Mesendoderm (in vitro differentiated cells): ENCODE results near the gene PTPN9.

Source experiments
- DNase-seq: peaks from one replicate; pipeline ENCODE4 v3.0.0; 2013
- H2AK5ac ChIP-seq: 2 replicates; pipeline ENCODE4 v1.6.1; 2013; ENCODE audit warnings: low read length, inconsistent platforms
- H2BK120ac ChIP-seq: 2 replicates; pipeline ENCODE4 v1.6.1; 2013; ENCODE audit warnings: low read depth, mild to moderate bottlenecking, low read length, moderate library complexity, mixed read lengths
- H2BK15ac ChIP-seq: replicated peaks from 2 replicates; pipeline ENCODE4 v1.6.1; 2013; ENCODE audit warnings: low read depth, mild to moderate bottlenecking, moderate library complexity
- H2BK5ac ChIP-seq: 2 replicates; pipeline ENCODE4 v1.6.1; 2013; ENCODE audit warnings: low read length, inconsistent platforms
- H3K18ac ChIP-seq: 2 replicates; pipeline ENCODE4 v1.6.1; 2013; ENCODE audit warnings: mild to moderate bottlenecking, low read length, mixed read lengths
- H3K23ac ChIP-seq: one replicate; pipeline ENCODE4 v1.6.1; 2013; ENCODE audit warnings: low read length
- H3K27ac ChIP-seq: 2 replicates; pipeline ENCODE4 v1.5.1; 2013; ENCODE audit warnings: low read depth, mild to moderate bottlenecking, inconsistent platforms, low read length, moderate library complexity
- H3K27me3 ChIP-seq: 2 replicates; pipeline ENCODE4 v1.6.1; 2013; ENCODE audit warnings: low read length, control low read depth, mild to moderate bottlenecking, inconsistent platforms; ENCODE audit not compliant: insufficient read depth, poor library complexity
- H3K36me3 ChIP-seq: 2 replicates; pipeline ENCODE4 v1.6.1; 2013; ENCODE audit warnings: low read length, inconsistent platforms; ENCODE audit not compliant: control insufficient read depth, insufficient read depth
- H3K4ac ChIP-seq: one replicate; pipeline ENCODE4 v1.6.1; 2013; ENCODE audit warnings: low read depth, mild to moderate bottlenecking, low read length, moderate library complexity
- H3K4me1 ChIP-seq: 2 replicates; pipeline ENCODE4 v1.6.1; 2013; ENCODE audit warnings: low read depth, low read length, inconsistent platforms; ENCODE audit not compliant: control insufficient read depth
- H3K4me2 ChIP-seq: 2 replicates; pipeline ENCODE4 v1.6.1; 2013; ENCODE audit warnings: low read length
- H3K4me3 ChIP-seq: 2 replicates; pipeline ENCODE4 v1.5.1; 2013; ENCODE audit warnings: mild to moderate bottlenecking, low read length
- H3K56ac ChIP-seq: one replicate; pipeline ENCODE4 v1.6.1; 2013; ENCODE audit warnings: low read length
- H3K79me1 ChIP-seq: 2 replicates; pipeline ENCODE4 v1.6.1; 2013; ENCODE audit warnings: low read length, inconsistent platforms
- H3K79me2 ChIP-seq: 2 replicates; pipeline ENCODE4 v1.6.1; 2013; ENCODE audit warnings: mild to moderate bottlenecking, low read length; ENCODE audit not compliant: control insufficient read depth, insufficient read depth
- H3K9ac ChIP-seq: 2 replicates; pipeline ENCODE4 v1.6.1; 2013; ENCODE audit warnings: low read length, inconsistent platforms
- H4K5ac ChIP-seq: one replicate; pipeline ENCODE4 v1.6.1; 2013; ENCODE audit warnings: low read length
- H4K8ac ChIP-seq: one replicate; pipeline ENCODE4 v1.6.1; 2013; ENCODE audit warnings: low read depth, mild to moderate bottlenecking, control low read depth, low read length, moderate library complexity
- WGBS: extraction: QIAGEN DNeasy Blood & Tissue Kit; methylation state at CpG from one replicate; pipeline ENCODE4 v1.1.7; 2013; ENCODE audit warnings: low lambda C conversion rate, missing lambda C conversion rate; ENCODE audit not compliant: insufficient coverage; ENCODE audit errors: extremely low coverage; 5-methylcytosine and 5-hydroxymethylcytosine counted together

PTPN9 gene

DNA sequence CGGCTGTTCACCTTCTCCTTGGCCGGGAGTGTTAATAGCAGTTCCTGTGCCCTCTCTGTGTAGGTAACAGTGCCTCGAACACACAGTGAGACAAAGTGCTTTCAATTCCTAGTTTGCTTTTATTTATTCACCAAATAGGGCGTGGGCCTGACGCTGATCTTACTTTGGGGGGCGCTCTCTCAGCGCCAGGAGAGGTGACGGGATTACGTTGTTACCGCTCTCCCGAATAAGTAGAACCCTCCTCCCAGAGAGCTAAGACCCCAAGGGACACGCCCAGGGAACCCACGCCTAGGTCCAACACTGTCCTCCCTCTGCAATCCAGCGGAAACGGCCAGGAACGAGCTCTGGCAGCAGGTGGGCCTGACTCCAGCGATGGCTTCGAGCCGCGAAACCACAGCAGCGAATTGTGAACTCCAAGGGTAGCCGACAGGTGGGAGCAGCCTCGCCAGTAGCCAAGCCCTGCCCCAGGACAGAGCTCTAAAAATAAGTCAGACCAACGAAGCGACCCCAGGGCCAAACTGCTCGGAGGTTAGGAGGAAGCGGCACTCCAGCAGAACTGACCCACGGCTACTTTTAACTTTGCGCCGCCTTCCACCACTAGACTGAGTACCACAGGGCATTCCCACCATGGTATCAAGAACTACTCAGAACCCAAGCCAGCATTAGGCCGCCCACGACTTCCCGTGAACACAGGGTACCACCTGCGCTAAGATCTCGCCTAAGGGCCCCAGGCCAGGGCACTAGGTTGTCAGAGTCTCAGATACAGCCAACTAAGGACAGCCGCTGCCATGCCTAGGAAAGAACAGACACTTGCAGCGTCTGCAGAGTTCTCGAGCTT lies 126.0 kb downstream of the PTPN9 start:
- no peak overlapping the region for H2BK15ac ChIP-seq
- peaks cover 29% of the 10 kb centered on the region for H3K79me2 ChIP-seq
- H3K4me3 ChIP-seq: peak overlapping the region; percentile 88
- peak overlapping the region; percentile 94 for H2AK5ac ChIP-seq
- no peaks in the 10 kb centered on the region for H3K36me3 ChIP-seq
- H3K23ac ChIP-seq: peak overlapping the region; percentile 83
- H4K8ac ChIP-seq: no peak overlapping the region
- H3K18ac ChIP-seq: peak overlapping the region; percentile 15
- peak; percentile 86 for DNase-seq
- H2BK5ac ChIP-seq: peak overlapping the region; percentile 92
- no peak overlapping the region for H2BK120ac ChIP-seq
- H3K27ac ChIP-seq: peak overlapping the region; percentile 82
- H3K4me2 ChIP-seq: peak overlapping the region; percentile 100
- H3K56ac ChIP-seq: peak overlapping the region; percentile 97
- peak overlapping the region; percentile 99 for H3K9ac ChIP-seq
- H3K4me1 ChIP-seq: no peaks in the 10 kb centered on the region
- peaks cover 9% of the 10 kb centered on the region for H3K79me1 ChIP-seq
- WGBS: no CpG with 5 or more reads among the region's 38 CpGs
- peak overlapping the region; percentile 64 for H4K5ac ChIP-seq
- peak overlapping the region; percentile 85 for H3K4ac ChIP-seq
- H3K27me3 ChIP-seq: no peaks in the 10 kb centered on the region

DNA sequence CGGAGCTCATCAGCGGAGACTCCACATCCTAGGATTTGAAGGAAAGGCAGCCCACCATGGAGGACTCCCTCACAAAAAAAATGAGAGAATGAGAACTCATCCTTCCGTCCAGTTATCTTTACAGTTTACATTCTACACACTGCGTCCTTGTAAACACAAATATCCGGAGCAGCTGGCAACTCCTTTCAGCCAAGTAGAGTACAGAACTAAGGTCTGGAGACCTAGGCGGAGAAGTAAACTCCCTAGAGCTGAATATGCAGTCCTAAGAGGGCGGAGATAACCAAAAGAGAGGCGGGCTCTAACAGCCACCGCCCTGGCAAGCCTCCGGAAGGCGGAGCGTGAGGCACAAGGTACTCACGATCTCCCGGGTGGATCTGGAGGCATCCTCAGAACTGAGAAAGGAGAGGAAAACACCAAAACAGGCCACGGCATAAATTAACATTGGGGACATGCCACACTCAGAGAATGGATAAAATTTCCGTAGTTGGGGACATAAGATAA lies 126.7 kb downstream of the PTPN9 start:
- H2AK5ac ChIP-seq: peak overlapping the region; percentile 79
- H3K4me1 ChIP-seq: no peaks in the 10 kb centered on the region
- H3K79me1 ChIP-seq: peaks cover 11% of the 10 kb centered on the region
- WGBS: no CpG with 5 or more reads among the region's 16 CpGs
- peak overlapping the region; percentile 97 for H3K56ac ChIP-seq
- H3K4me2 ChIP-seq: peak overlapping the region; percentile 100
- H3K79me2 ChIP-seq: peaks cover 36% of the 10 kb centered on the region
- H2BK15ac ChIP-seq: no peak overlapping the region
- no peak overlapping the region for H3K4ac ChIP-seq
- peak; percentile 89 for DNase-seq
- H3K27ac ChIP-seq: peak overlapping the region; percentile 82
- H3K27me3 ChIP-seq: no peaks in the 10 kb centered on the region
- no peak overlapping the region for H3K23ac ChIP-seq
- H2BK5ac ChIP-seq: peak overlapping the region; percentile 2
- no peaks in the 10 kb centered on the region for H3K36me3 ChIP-seq
- H3K9ac ChIP-seq: peak overlapping the region; percentile 99
- no peak overlapping the region for H4K8ac ChIP-seq
- H3K18ac ChIP-seq: peak overlapping the region; percentile 21
- H3K4me3 ChIP-seq: peak overlapping the region; percentile 88
- no peak overlapping the region for H2BK120ac ChIP-seq
- no peak overlapping the region for H4K5ac ChIP-seq

DNA sequence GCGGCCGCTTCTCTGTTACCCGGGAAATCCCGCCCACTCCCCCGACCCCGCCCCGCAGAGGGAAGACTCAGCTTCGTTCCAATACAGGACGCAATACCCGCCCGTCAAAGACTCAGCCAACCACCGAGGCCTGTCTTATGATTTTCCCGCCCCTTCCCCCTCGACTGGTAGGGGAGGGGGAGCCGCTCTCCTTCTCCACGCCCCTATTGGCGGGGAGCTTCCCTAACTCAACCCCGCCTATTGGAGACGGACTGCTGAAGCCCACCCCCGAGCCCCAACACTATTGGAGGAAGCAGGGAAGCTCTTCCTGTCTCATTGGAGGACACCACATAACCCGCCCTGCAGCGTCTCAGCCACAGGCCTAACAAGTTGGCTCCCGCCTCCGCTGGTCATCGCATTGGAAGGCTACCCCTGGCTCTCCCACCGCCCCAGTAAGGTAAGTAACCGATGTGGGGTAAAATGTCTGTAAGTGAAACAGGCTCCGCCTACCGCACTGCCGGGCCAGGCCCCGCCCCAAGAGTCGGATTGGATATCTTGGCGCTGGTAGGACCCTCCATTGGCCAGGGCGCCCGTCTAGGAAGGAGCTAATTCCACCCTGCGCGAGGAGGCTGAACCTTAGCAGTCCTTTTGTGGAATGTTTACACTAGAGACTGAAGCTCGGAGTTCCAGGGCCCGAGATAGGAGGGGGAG lies 127.3 kb downstream of the PTPN9 start, which contains the start of gene SIN3A:
Gene SIN3A (minus strand): TSS at position 17 of the 690 bp plus-strand sequence. CDS start 21,315 bp downstream, outside the sequence.
- peak; percentile 100 for DNase-seq
- no peak within 1 kb of the TSS for H2BK120ac ChIP-seq
- WGBS: no CpG with 5 or more reads among the region's 39 CpGs

DNA sequence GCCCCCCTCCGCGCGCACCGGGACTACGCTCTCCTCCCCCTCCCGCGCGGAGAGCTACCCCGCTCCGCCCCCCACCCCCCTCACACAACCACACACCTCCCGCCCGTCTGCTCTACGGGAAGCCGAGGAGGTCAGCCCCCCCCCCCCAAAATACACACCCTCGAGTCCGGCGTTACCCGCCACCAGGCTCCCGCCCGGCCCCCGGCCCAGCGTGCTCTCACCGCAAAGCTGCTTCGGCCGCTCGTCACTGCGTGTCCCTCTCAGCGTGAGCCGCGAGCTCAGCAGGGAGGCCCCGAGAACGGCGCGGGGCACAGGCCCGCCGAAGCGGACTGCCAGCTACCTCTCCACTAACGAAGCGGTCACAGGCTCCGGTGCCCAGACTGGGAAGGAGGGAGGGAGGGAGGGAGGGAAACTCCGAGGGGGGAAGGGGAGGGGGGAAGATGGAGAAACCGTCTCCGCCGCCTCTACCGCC lies 127.9 kb downstream of the PTPN9 start:
- H2BK120ac ChIP-seq: no peak overlapping the region
- H4K8ac ChIP-seq: no peak overlapping the region
- peak overlapping the region; percentile 40 for H3K4ac ChIP-seq
- DNase-seq: no peak
- H3K36me3 ChIP-seq: peaks cover under 1% of the 10 kb centered on the region
- peak overlapping the region; percentile 95 for H3K4me3 ChIP-seq
- H3K27ac ChIP-seq: peak overlapping the region; percentile 93
- H2BK15ac ChIP-seq: no peak overlapping the region
- H3K27me3 ChIP-seq: no peaks in the 10 kb centered on the region
- H4K5ac ChIP-seq: no peak overlapping the region
- H3K79me2 ChIP-seq: peaks cover 47% of the 10 kb centered on the region
- peak overlapping the region; percentile 99 for H3K9ac ChIP-seq
- H2BK5ac ChIP-seq: peak overlapping the region; percentile 93
- WGBS: no CpG with 5 or more reads among the region's 45 CpGs
- no peaks in the 10 kb centered on the region for H3K4me1 ChIP-seq
- peak overlapping the region; percentile 99 for H3K56ac ChIP-seq
- H3K18ac ChIP-seq: peak overlapping the region; percentile 65
- H3K79me1 ChIP-seq: peaks cover 13% of the 10 kb centered on the region
- H3K4me2 ChIP-seq: peak overlapping the region; percentile 52
- no peak overlapping the region for H3K23ac ChIP-seq
- H2AK5ac ChIP-seq: no peak overlapping the region

More for the DNA sequence above, 127.3 kb downstream of the PTPN9 start, which contains the start of gene SIN3A:
- Histone ChIP-seq H3K36me3 (no peaks in the 10 kb centered on the region), H2AK5ac (no peak within 1 kb of the TSS), H3K18ac (peak within 1 kb of the TSS; percentile 65), H3K79me1 (peaks cover 12% of the 10 kb centered on the region), H3K27me3 (no peaks in the 10 kb centered on the region), H3K4me1 (no peaks in the 10 kb centered on the region), H4K8ac (no peak within 1 kb of the TSS), H3K4ac (peak within 1 kb of the TSS; percentile 40), H2BK5ac (peak within 1 kb of the TSS; percentile 93), H3K27ac (peak within 1 kb of the TSS; percentile 93), H2BK15ac (no peak within 1 kb of the TSS), H3K4me3 (peak within 1 kb of the TSS; percentile 95), H3K23ac (no peak within 1 kb of the TSS), H3K9ac (peak within 1 kb of the TSS; percentile 99), H3K56ac (peak within 1 kb of the TSS; percentile 99), H4K5ac (no peak within 1 kb of the TSS), H3K4me2 (peak within 1 kb of the TSS; percentile 100), H3K79me2 (peaks cover 42% of the 10 kb centered on the region)

DNA sequence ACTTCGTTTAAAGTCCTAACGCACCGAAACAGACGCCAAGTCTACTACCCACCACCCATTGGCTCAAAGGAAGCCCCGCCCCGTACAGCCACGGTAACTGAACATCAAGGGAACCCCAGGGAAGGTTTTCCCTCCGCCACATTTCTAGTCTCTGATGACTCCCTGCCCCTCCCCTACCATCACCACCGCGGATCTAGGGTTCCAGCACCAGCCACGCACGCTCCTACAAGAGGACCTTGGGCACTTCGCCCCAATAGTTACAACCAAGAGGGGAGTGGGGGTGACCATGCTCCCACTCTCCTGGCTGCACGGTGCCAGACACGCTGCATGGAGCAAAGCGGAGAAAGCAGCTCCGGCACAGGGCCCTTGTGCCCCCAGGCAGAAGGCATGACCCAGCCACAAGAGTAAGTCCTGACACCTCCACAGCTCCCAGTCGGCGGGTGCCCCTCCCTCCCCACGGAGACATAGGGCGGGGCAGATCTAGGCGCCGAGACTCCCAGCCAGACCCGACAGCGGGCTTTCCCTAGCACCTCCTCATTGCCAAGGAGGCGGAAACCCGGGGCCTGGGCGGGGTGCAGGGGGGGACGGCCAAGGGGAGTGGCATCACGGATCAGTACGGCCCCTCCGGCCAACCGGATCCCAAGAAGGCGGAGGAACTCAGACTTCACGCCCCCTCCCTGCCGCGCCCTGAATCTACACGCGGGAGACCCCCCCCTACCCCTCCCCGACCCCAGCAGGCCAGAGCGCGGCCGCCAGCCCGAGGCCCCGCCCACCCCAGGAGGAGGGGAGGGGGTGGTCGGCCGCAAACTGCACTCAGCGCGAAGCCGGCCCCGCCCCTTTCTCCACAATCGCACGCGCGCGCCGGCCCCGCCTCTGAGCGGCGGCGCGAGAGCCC lies 128.6 kb downstream of the PTPN9 start:
- Histone ChIP-seq H3K56ac (peak overlapping the region; percentile 93), H4K8ac (no peak overlapping the region), H3K9ac (peak overlapping the region; percentile 85), H3K4me3 (peak overlapping the region; percentile 69), H3K27me3 (no peaks in the 10 kb centered on the region), H3K36me3 (peaks cover 2% of the 10 kb centered on the region), H3K4me1 (no peaks in the 10 kb centered on the region), H3K79me2 (peaks cover 54% of the 10 kb centered on the region), H4K5ac (no peak overlapping the region), H3K4ac (no peak overlapping the region), H2BK120ac (no peak overlapping the region), H2BK15ac (no peak overlapping the region), H3K79me1 (peaks cover 14% of the 10 kb centered on the region), H2AK5ac (no peak overlapping the region), H3K18ac (no peak overlapping the region), H3K4me2 (peak overlapping the region; percentile 94), H3K23ac (no peak overlapping the region), H3K27ac (peak overlapping the region; percentile 69), H2BK5ac (peak overlapping the region; percentile 69)
- no CpG with 5 or more reads among the region's 62 CpGs for WGBS
- peak; percentile 99 for DNase-seq
